Measurements from ENCODE around the gene C5orf58.

GRCh38 chr5:170267431-170268152 lies 34.8 kb downstream of the C5orf58 start:
- no peak for TF ChIP-seq EZH2 (IDR thresholded peaks at IDR 0.05; ENCODE audit: borderline replicate concordance, low read depth, low read length)
- TF ChIP-seq CREB5 (CRISPR knock-in tag; IDR thresholded peaks at IDR 0.05): no peak
- TF ChIP-seq TCF15 (CRISPR knock-in tag; IDR thresholded peaks at IDR 0.05): no peak
- TF ChIP-seq CXXC5 (CRISPR knock-in tag; IDR thresholded peaks at IDR 0.05): no peak
- no peak for TF ChIP-seq POU5F1 (IDR thresholded peaks at IDR 0.05; ENCODE audit: borderline replicate concordance, low read depth, low read length, partially characterized antibody)
- no peak for TF ChIP-seq POLR2AphosphoS5 (IDR thresholded peaks at IDR 0.05; ENCODE audit: control insufficient read depth, insufficient read depth, low read depth, low read length)
- TF ChIP-seq SOX6 (IDR thresholded peaks at IDR 0.05): no peak
- no peak for TF ChIP-seq MAZ (CRISPR knock-in tag; conservative IDR thresholded peaks at IDR 0.05 in 1 of 2, IDR thresholded peaks at IDR 0.05 in 1 of 2)
- TF ChIP-seq E2F6 (IDR thresholded peaks at IDR 0.05; ENCODE audit: borderline replicate concordance in 1 of 2, extremely low read depth in 1 of 2, insufficient read depth in 1 of 2, insufficient read length in 1 of 2, low read depth in 1 of 2, low read length in 1 of 2, poor library complexity in 1 of 2, severe bottlenecking in 1 of 2): no peak
- TF ChIP-seq RAD51 (IDR thresholded peaks at IDR 0.05; ENCODE audit: borderline replicate concordance, low read depth): no peak
